Activated T-cell treated with anti-CD3 and anti-CD28 coated beads, Interleukin-2, amount 50 U/mL, for 72 hours (primary cell): ENCODE results near the gene LRRC8C. TPM values are rescaled to one million over a fixed set of nuclear protein-coding genes. Genes with fewer than 3 reads are reported as not detected.
A peak's percentile ranks its signal among the peaks of the same experiment; 100 is the strongest.

Experiments used
- ATAC-seq, 2 donors: fragments of 150-1000 bp; cut with Tn5 transposase; replicated peaks in 1 of 2; 2 replicates each; pipeline ENCODE4 v1.10.0; 2021; ENCODE audit warnings: moderate library complexity in 2 of 2, mild to moderate bottlenecking in 1 of 2
- DNase-seq, 2 donors: peaks; one replicate each; pipeline ENCODE4 v3.0.0; 2021 to 2022; ENCODE audit warnings: mixed read lengths in 1 of 2
- H3K27ac Mint-ChIP-seq: one replicate; pipeline ENCODE4 v1.8.0; 2022; ENCODE audit warnings: mild to moderate bottlenecking, moderate library complexity, mixed read lengths
- H3K27me3 Mint-ChIP-seq: one replicate; pipeline ENCODE4 v1.8.0; 2022; ENCODE audit warnings: low read depth, mixed read lengths
- H3K36me3 Mint-ChIP-seq, 2 donors: one replicate each; pipeline ENCODE4 v1.8.0; 2022; ENCODE audit warnings: mixed read lengths in 2 of 2, mild to moderate bottlenecking in 1 of 2; ENCODE audit not compliant: insufficient read depth in 2 of 2
- H3K4me1 Mint-ChIP-seq: one replicate; pipeline ENCODE4 v1.8.0; 2022; ENCODE audit warnings: low read depth, mixed read lengths
- H3K4me3 Mint-ChIP-seq, 2 donors: one replicate each; pipeline ENCODE4 v1.8.0; 2022; ENCODE audit warnings: mild to moderate bottlenecking in 2 of 2, mixed read lengths in 2 of 2, moderate library complexity in 2 of 2
- H3K9me3 Mint-ChIP-seq, 2 donors: one replicate each; pipeline ENCODE4 v1.8.0; 2022; ENCODE audit warnings: mixed read lengths in 2 of 2
- total RNA-seq, 2 donors: library from RNA; stranded (reverse); gene quantifications; one replicate each; pipeline ENCODE4 v1.2.3, GENCODE V29; 2022

Gene LRRC8C
- total RNA-seq, 2 donors from 2014 or later = 33.1 to 36.7 TPM

- H3K4me3 Mint-ChIP-seq = peak overlapping the region; percentile 61 to 94
- H3K27me3 Mint-ChIP-seq = no peaks in the 10 kb centered on the region
- H3K4me1 Mint-ChIP-seq = peaks cover 75% of the 10 kb centered on the region
- peaks cover 6 to 10% of the 10 kb centered on the region in 2 donors for H3K36me3 Mint-ChIP-seq
- H3K27ac Mint-ChIP-seq = peak overlapping the region; percentile 61
- no peak for DNase-seq
- no peaks in the 10 kb centered on the region for H3K9me3 Mint-ChIP-seq
- no peak for ATAC-seq
Observed at GRCh38 chr1:89630048-89630447, 2.9 kb upstream of the LRRC8C start.

DNA sequence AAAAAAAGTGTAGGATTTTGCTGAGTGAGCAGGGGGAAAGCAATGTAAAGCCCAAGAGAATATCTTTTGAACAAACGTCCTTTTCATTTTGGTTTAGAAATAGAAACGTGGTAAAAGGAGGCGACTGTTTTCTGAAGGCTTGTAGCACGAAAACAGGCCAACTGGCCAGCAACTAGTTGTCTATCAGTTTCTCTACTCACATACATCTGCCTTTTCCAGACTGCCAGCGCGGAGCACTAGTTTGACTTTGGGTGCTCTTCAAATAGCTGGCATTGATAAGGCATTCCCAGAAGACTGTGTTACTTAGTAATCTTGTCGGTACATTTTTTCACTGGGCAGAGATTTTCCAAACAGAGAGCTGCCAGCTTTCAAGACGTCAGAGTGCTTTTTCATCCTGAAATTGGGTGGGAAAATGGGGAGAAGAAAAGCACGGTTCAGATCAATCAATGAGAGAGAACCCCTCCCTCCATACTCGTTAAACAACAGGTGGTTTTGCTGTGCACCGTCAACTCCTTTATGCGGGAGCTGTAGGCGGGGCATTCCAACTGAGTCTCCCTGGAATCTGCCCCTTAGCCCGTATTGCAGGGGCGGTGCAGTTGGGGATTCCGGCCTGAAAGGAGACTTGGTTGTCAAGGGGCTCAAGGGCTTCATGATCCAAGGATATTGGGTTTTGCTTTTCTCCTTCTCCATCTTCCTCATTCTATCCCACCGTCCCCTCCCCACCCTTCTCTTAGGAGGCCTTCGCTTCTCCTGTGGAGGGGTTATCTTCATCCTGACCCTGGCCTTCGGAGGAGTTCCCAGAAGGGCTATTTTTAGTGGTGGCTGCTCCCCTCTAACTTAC, 884 bp upstream of the LRRC8C start:
- H3K27ac Mint-ChIP-seq = peak overlapping the region; percentile 96
- peaks cover 84% of the 10 kb centered on the region for H3K4me1 Mint-ChIP-seq
- H3K27me3 Mint-ChIP-seq = no peaks in the 10 kb centered on the region
- H3K9me3 Mint-ChIP-seq = no peaks in the 10 kb centered on the region
- no peak for DNase-seq
- H3K4me3 Mint-ChIP-seq = peak overlapping the region; percentile 94 to 95
- no peak for ATAC-seq
- H3K36me3 Mint-ChIP-seq = peaks cover 6 to 16% of the 10 kb centered on the region in 2 donors

- Mint-ChIP-seq H3K36me3 (peaks cover 9 to 22% of the 10 kb centered on the region in 2 donors), H3K27ac (peak overlapping the region; percentile 97), H3K9me3 (no peaks in the 10 kb centered on the region), H3K4me3 (peak overlapping the region; percentile 95 to 96), H3K27me3 (no peaks in the 10 kb centered on the region), H3K4me1 (peaks cover 84% of the 10 kb centered on the region)
- DNase-seq (peak; percentile 70 to 74), ATAC-seq (peak; percentile 44 to 54)
Observed at GRCh38 chr1:89633248-89633799, 404 bp downstream of the LRRC8C start.

GRCh38 chr1:89633800-89634625, 1.1 kb downstream of the LRRC8C start:
- peaks cover 9 to 22% of the 10 kb centered on the region in 2 donors for H3K36me3 Mint-ChIP-seq
- peak in 1 of 2 donors; percentile 34 for DNase-seq
- H3K4me1 Mint-ChIP-seq = peaks cover 82% of the 10 kb centered on the region
- ATAC-seq = no peak
- peak overlapping the region; percentile 95 to 96 for H3K4me3 Mint-ChIP-seq
- no peaks in the 10 kb centered on the region for H3K27me3 Mint-ChIP-seq
- H3K9me3 Mint-ChIP-seq = no peaks in the 10 kb centered on the region
- peak overlapping the region; percentile 97 for H3K27ac Mint-ChIP-seq

DNA sequence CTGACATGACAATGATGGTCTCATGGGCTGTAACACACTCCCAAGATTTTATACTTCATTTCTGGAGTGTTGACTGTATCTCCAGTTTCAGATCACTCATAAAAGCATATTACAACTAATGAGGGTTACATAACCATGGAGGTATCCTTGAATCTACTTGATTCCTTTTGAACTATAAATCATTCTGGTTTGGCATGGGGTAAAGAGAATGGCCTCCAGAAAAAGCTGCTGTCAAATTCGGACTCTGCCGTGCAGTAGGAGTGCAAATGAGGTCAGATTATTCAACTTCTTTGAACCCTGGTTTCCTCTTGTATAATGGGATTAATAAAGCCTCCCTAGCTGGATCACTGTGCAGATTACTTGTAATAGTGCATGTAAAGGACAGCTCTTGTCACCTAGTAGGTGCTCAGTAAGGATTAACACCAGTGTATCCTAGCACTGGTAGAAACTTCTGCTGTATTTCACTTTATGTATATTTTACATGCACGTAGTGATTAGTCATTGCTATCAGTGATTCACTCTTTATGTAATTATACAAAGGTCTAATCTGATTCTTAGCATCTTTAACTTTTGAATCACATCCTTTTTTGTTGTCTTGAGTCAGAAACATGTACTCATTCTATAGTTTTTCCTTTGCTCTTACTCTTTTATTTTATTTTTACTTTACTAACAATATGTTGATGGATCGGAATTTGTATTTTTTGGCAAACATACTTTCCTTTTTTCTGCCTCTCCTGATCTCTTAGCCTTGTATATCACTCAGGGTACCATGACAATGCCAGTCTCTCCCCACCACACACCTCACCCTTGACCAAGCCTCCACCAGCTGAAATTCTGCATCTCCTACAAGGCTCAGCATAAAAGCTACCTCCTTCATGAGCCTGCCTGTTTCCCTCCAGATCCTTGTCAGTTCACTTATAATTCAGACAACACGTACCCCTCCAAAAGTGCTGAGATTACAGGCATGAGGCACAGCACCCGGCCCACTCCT, 3.2 kb downstream of the LRRC8C start:
- peak; percentile 61 to 64 for ATAC-seq
- H3K36me3 Mint-ChIP-seq = peaks cover 9 to 28% of the 10 kb centered on the region in 2 donors

GRCh38 chr1:89637496-89637895, 4.6 kb downstream of the LRRC8C start:
- peak overlapping the region; percentile 77 to 82 for H3K4me3 Mint-ChIP-seq
- peaks cover 8 to 34% of the 10 kb centered on the region in 2 donors for H3K36me3 Mint-ChIP-seq
- peak overlapping the region; percentile 49 for H3K27ac Mint-ChIP-seq

More for the DNA sequence above, 3.2 kb downstream of the LRRC8C start:
- Mint-ChIP-seq H3K9me3 (no peaks in the 10 kb centered on the region), H3K4me1 (peaks cover 80% of the 10 kb centered on the region), H3K27me3 (no peaks in the 10 kb centered on the region), H3K27ac (peak overlapping the region; percentile 49), H3K4me3 (peak overlapping the region; percentile 58 to 82)
- no peak for DNase-seq

GRCh38 chr1:89640440-89640839, 7.5 kb downstream of the LRRC8C start:
- DNase-seq (no peak), ATAC-seq (no peak)
- no peaks in the 10 kb centered on the region for H3K27me3 Mint-ChIP-seq
- H3K4me3 Mint-ChIP-seq = peak overlapping the region in 1 of 2 donors; percentile 8
- H3K4me1 Mint-ChIP-seq = peaks cover 91% of the 10 kb centered on the region
- H3K9me3 Mint-ChIP-seq = peaks cover 5 to 8% of the 10 kb centered on the region in 2 donors
- H3K36me3 Mint-ChIP-seq = peaks cover 14 to 41% of the 10 kb centered on the region in 2 donors
- H3K27ac Mint-ChIP-seq = peak overlapping the region; percentile 23

More at GRCh38 chr1:89637496-89637895, 4.6 kb downstream of the LRRC8C start:
- Mint-ChIP-seq H3K27me3 (no peaks in the 10 kb centered on the region), H3K9me3 (no peaks in the 10 kb centered on the region), H3K4me1 (peaks cover 80% of the 10 kb centered on the region)
- ATAC-seq = no peak
- DNase-seq = no peak

GRCh38 chr1:89641781-89642180, 8.9 kb downstream of the LRRC8C start:
- peaks cover 79% of the 10 kb centered on the region for H3K4me1 Mint-ChIP-seq
- peaks cover 7 to 10% of the 10 kb centered on the region in 2 donors for H3K9me3 Mint-ChIP-seq
- DNase-seq (no peak), ATAC-seq (no peak)
- peaks cover 14 to 47% of the 10 kb centered on the region in 2 donors for H3K36me3 Mint-ChIP-seq
- H3K27me3 Mint-ChIP-seq = no peaks in the 10 kb centered on the region
- peak overlapping the region in 1 of 2 donors; percentile 2 for H3K4me3 Mint-ChIP-seq
- H3K27ac Mint-ChIP-seq = peak overlapping the region; percentile 84

- H3K27me3 Mint-ChIP-seq = no peaks in the 10 kb centered on the region
- DNase-seq (no peak), ATAC-seq (no peak)
- H3K36me3 Mint-ChIP-seq = peaks cover 11 to 40% of the 10 kb centered on the region in 2 donors
- H3K4me3 Mint-ChIP-seq = no peak overlapping the region
- peaks cover 66% of the 10 kb centered on the region for H3K4me1 Mint-ChIP-seq
- peaks cover 7 to 10% of the 10 kb centered on the region in 2 donors for H3K9me3 Mint-ChIP-seq
- H3K27ac Mint-ChIP-seq = no peak overlapping the region
Observed at GRCh38 chr1:89643577-89643976, 10.7 kb downstream of the LRRC8C start.

DNA sequence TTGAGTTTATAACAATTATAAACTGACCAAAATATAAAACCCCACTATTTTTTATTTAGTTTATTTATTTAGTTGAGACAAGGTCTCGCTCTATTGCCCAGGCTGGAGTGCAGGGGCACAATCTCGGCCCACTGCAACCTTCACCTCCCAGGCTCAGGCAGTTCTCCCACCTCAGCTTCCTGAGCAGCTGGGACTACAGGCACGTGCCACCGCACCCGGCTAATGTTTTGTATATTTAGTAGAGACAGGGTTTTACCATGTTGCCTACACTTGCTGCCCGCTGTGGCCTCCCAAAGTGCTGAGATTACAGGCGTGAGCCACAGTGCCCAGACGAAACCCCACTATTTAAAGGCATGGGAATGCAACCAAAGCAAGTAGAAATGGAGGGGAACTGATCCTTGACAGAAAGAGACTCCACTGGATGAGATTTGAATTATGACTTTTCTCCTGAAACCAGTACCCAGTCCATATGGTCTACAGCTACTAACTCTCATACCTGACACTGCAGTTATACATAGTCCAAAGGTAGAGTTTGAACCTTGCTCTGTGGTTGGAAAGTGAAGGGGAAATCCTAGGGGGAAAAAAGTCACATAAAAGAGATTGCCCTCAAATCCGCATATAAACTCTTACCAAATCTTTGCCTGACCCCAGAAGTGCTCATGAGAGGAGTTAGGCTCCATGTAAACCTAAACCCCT, 11.3 kb downstream of the LRRC8C start:
- H3K36me3 Mint-ChIP-seq = peaks cover 11 to 37% of the 10 kb centered on the region in 2 donors
- H3K4me3 Mint-ChIP-seq = no peak overlapping the region
- ATAC-seq (no peak), DNase-seq (no peak)
- peak overlapping the region; percentile 74 for H3K27ac Mint-ChIP-seq
- H3K4me1 Mint-ChIP-seq = peaks cover 69% of the 10 kb centered on the region
- no peaks in the 10 kb centered on the region for H3K27me3 Mint-ChIP-seq
- H3K9me3 Mint-ChIP-seq = peaks cover 7 to 10% of the 10 kb centered on the region in 2 donors

DNA sequence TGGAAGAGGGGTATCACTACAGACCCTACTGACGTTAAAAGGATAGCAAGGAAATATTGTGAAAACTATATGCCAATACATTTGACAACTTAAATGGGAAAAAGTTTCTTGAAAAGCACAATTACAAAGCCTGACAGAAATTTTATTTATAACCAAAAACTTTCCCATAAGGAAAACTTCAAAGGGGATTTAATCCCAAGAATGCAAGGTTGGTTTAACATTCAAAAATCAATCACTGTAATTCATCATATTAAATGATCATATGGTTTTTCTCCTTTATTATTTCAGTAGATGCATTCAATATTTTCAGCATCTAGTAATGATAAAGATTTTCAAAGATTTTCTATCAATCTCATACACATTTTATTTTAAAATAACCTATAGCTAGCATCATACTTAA, 13.3 kb downstream of the LRRC8C start:
- Mint-ChIP-seq H3K27ac (no peak overlapping the region), H3K36me3 (peaks cover 11 to 33% of the 10 kb centered on the region in 2 donors), H3K4me3 (no peak overlapping the region), H3K4me1 (peaks cover 70% of the 10 kb centered on the region), H3K9me3 (peaks cover 7 to 10% of the 10 kb centered on the region in 2 donors), H3K27me3 (no peaks in the 10 kb centered on the region)
- ATAC-seq (no peak), DNase-seq (no peak)
